Measurements from ENCODE around the gene MAP3K8.
"Not testable (repeated sequence)": the region's sequence is repeated elsewhere in the genome, so short reads cannot be mapped to it uniquely, and the experiment has no call there.

MAP3K8 gene

GRCh38 chr10:30455816-30456215 lies 21.8 kb downstream of the MAP3K8 start:
- peaks cover 10% of the 10 kb centered on the region for H3K36me3 ChIP-seq (ENCODE audit: control insufficient read depth, insufficient read depth, low read length)
- H3K9me3 ChIP-seq (ENCODE audit: control insufficient read depth, insufficient read depth, low read length), result no peaks in the 10 kb centered on the region
- no peak overlapping the region for H3K4me3 ChIP-seq (ENCODE audit: low read depth, low read length)
- no peak overlapping the region for H3K9ac ChIP-seq (ENCODE audit: low read depth, low read length)
- H3K27me3 ChIP-seq (ENCODE audit: control insufficient read depth, insufficient read depth, low read length), result no peaks in the 10 kb centered on the region
- no peaks in the 10 kb centered on the region for H3K4me1 ChIP-seq (ENCODE audit: control insufficient read depth, insufficient read depth, low read length)

GRCh38 chr10:30456266-30456665 lies 22.3 kb downstream of the MAP3K8 start:
- H3K27me3 ChIP-seq (ENCODE audit: control insufficient read depth, insufficient read depth, low read length), result no peaks in the 10 kb centered on the region

GRCh38 chr10:30459283-30459682 lies 25.3 kb downstream of the MAP3K8 start:
- Histone ChIP-seq H3K9me3 (ENCODE audit: control insufficient read depth, insufficient read depth, low read length) (no peaks in the 10 kb centered on the region), H3K9ac (ENCODE audit: low read depth, low read length) (no peak overlapping the region), H3K36me3 (ENCODE audit: control insufficient read depth, insufficient read depth, low read length) (peaks cover 10% of the 10 kb centered on the region), H3K4me3 (ENCODE audit: low read depth, low read length) (no peak overlapping the region), H3K27me3 (ENCODE audit: control insufficient read depth, insufficient read depth, low read length) (no peaks in the 10 kb centered on the region), H3K4me1 (ENCODE audit: control insufficient read depth, insufficient read depth, low read length) (no peaks in the 10 kb centered on the region)

More at GRCh38 chr10:30456266-30456665, 22.3 kb downstream of the MAP3K8 start:
- Histone ChIP-seq H3K4me3 (ENCODE audit: low read depth, low read length) (no peak overlapping the region), H3K4me1 (ENCODE audit: control insufficient read depth, insufficient read depth, low read length) (no peaks in the 10 kb centered on the region), H3K9ac (ENCODE audit: low read depth, low read length) (no peak overlapping the region), H3K36me3 (ENCODE audit: control insufficient read depth, insufficient read depth, low read length) (peaks cover 10% of the 10 kb centered on the region), H3K9me3 (ENCODE audit: control insufficient read depth, insufficient read depth, low read length) (no peaks in the 10 kb centered on the region)

- Histone ChIP-seq H3K4me1 (ENCODE audit: control insufficient read depth, insufficient read depth, low read length) (no peaks in the 10 kb centered on the region), H3K36me3 (ENCODE audit: control insufficient read depth, insufficient read depth, low read length) (peaks cover 10% of the 10 kb centered on the region), H3K4me3 (ENCODE audit: low read depth, low read length) (no peak overlapping the region), H3K9ac (ENCODE audit: low read depth, low read length) (no peak overlapping the region), H3K27me3 (ENCODE audit: control insufficient read depth, insufficient read depth, low read length) (no peaks in the 10 kb centered on the region), H3K9me3 (ENCODE audit: control insufficient read depth, insufficient read depth, low read length) (no peaks in the 10 kb centered on the region)
These were observed 26.1 kb downstream of the MAP3K8 start for GRCh38 chr10:30460121-30460520.

- Histone ChIP-seq H3K36me3 (ENCODE audit: control insufficient read depth, insufficient read depth, low read length) (peaks cover 10% of the 10 kb centered on the region), H3K9ac (ENCODE audit: low read depth, low read length) (no peak overlapping the region), H3K27me3 (ENCODE audit: control insufficient read depth, insufficient read depth, low read length) (no peaks in the 10 kb centered on the region), H3K4me1 (ENCODE audit: control insufficient read depth, insufficient read depth, low read length) (no peaks in the 10 kb centered on the region), H3K9me3 (ENCODE audit: control insufficient read depth, insufficient read depth, low read length) (no peaks in the 10 kb centered on the region), H3K4me3 (ENCODE audit: low read depth, low read length) (no peak overlapping the region)
These were observed 28.5 kb downstream of the MAP3K8 start for GRCh38 chr10:30462513-30462912.

- Histone ChIP-seq H3K9me3 (ENCODE audit: control insufficient read depth, insufficient read depth, low read length) (no peaks in the 10 kb centered on the region), H3K4me3 (ENCODE audit: low read depth, low read length) (no peak overlapping the region), H3K9ac (ENCODE audit: low read depth, low read length) (no peak overlapping the region), H3K36me3 (ENCODE audit: control insufficient read depth, insufficient read depth, low read length) (peaks cover 8% of the 10 kb centered on the region), H3K4me1 (ENCODE audit: control insufficient read depth, insufficient read depth, low read length) (no peaks in the 10 kb centered on the region), H3K27me3 (ENCODE audit: control insufficient read depth, insufficient read depth, low read length) (no peaks in the 10 kb centered on the region)
These were observed 30.0 kb downstream of the MAP3K8 start for GRCh38 chr10:30463944-30464451.

- no peaks in the 10 kb centered on the region for H3K27me3 ChIP-seq (ENCODE audit: control insufficient read depth, insufficient read depth, low read length)
- no peaks in the 10 kb centered on the region for H3K9me3 ChIP-seq (ENCODE audit: control insufficient read depth, insufficient read depth, low read length)
- H3K4me3 ChIP-seq (ENCODE audit: low read depth, low read length), result no peak overlapping the region
- H3K9ac ChIP-seq (ENCODE audit: low read depth, low read length), result no peak overlapping the region
- H3K4me1 ChIP-seq (ENCODE audit: control insufficient read depth, insufficient read depth, low read length), result no peaks in the 10 kb centered on the region
- H3K36me3 ChIP-seq (ENCODE audit: control insufficient read depth, insufficient read depth, low read length), result peaks cover 2% of the 10 kb centered on the region
These were observed 30.7 kb downstream of the MAP3K8 start for GRCh38 chr10:30464675-30465074.

GRCh38 chr10:30466445-30466844 lies 32.5 kb downstream of the MAP3K8 start:
- no peak overlapping the region for H3K4me3 ChIP-seq (ENCODE audit: low read depth, low read length)
- no peak overlapping the region for H3K9ac ChIP-seq (ENCODE audit: low read depth, low read length)
- H3K9me3 ChIP-seq (ENCODE audit: control insufficient read depth, insufficient read depth, low read length), result no peaks in the 10 kb centered on the region
- H3K27me3 ChIP-seq (ENCODE audit: control insufficient read depth, insufficient read depth, low read length), result no peaks in the 10 kb centered on the region
- H3K36me3 ChIP-seq (ENCODE audit: control insufficient read depth, insufficient read depth, low read length), result no peaks in the 10 kb centered on the region
- H3K4me1 ChIP-seq (ENCODE audit: control insufficient read depth, insufficient read depth, low read length), result no peaks in the 10 kb centered on the region

GRCh38 chr10:30467651-30468338 lies 33.8 kb downstream of the MAP3K8 start:
- Histone ChIP-seq H3K4me1 (ENCODE audit: control insufficient read depth, insufficient read depth, low read length) (no peaks in the 10 kb centered on the region), H3K9me3 (ENCODE audit: control insufficient read depth, insufficient read depth, low read length) (no peaks in the 10 kb centered on the region), H3K4me3 (ENCODE audit: low read depth, low read length) (no peak overlapping the region), H3K27me3 (ENCODE audit: control insufficient read depth, insufficient read depth, low read length) (no peaks in the 10 kb centered on the region), H3K9ac (ENCODE audit: low read depth, low read length) (no peak overlapping the region), H3K36me3 (ENCODE audit: control insufficient read depth, insufficient read depth, low read length) (no peaks in the 10 kb centered on the region)

- Histone ChIP-seq H3K27me3 (ENCODE audit: control insufficient read depth, insufficient read depth, low read length) (no peaks in the 10 kb centered on the region), H3K9ac (ENCODE audit: low read depth, low read length) (no peak overlapping the region), H3K9me3 (ENCODE audit: control insufficient read depth, insufficient read depth, low read length) (no peaks in the 10 kb centered on the region), H3K4me1 (ENCODE audit: control insufficient read depth, insufficient read depth, low read length) (no peaks in the 10 kb centered on the region), H3K4me3 (ENCODE audit: low read depth, low read length) (no peak overlapping the region), H3K36me3 (ENCODE audit: control insufficient read depth, insufficient read depth, low read length) (no peaks in the 10 kb centered on the region)
These were observed 38.6 kb downstream of the MAP3K8 start for GRCh38 chr10:30472414-30473155.

- not testable (repeated sequence) for H3K4me1 ChIP-seq (ENCODE audit: control insufficient read depth, insufficient read depth, low read length); H3K9ac ChIP-seq (ENCODE audit: low read depth, low read length); H3K9me3 ChIP-seq (ENCODE audit: control insufficient read depth, insufficient read depth, low read length); H3K27me3 ChIP-seq (ENCODE audit: control insufficient read depth, insufficient read depth, low read length); H3K36me3 ChIP-seq (ENCODE audit: control insufficient read depth, insufficient read depth, low read length); H3K4me3 ChIP-seq (ENCODE audit: low read depth, low read length)
These were observed 41.5 kb downstream of the MAP3K8 start for GRCh38 chr10:30475515-30475914.

Measured in iPS-15b (cell line).